Fibroblast of lung (primary cell): ENCODE measurements around the gene HEBP1. TPM values are rescaled to one million over a fixed set of nuclear protein-coding genes. Genes with fewer than 3 reads are reported as not detected.

Experiments used
- DNase-seq, 2 donors: peaks; one replicate each; pipeline versions ENCODE4 v3.0.0 to v3.0.0-alpha.2; 2010; ENCODE audit warnings: low read depth in 2 of 2
- H2AFZ ChIP-seq: 2 replicates; pipeline ENCODE4 v1.5.1; 2012; ENCODE audit warnings: low read length, control low read depth, inconsistent platforms
- H3K27ac ChIP-seq: 2 replicates; pipeline ENCODE4 v1.5.1; 2011; ENCODE audit warnings: low read length, control low read depth; ENCODE audit not compliant: insufficient read depth
- H3K27me3 ChIP-seq: 2 replicates; pipeline ENCODE4 v1.5.1; 2011; ENCODE audit warnings: mild to moderate bottlenecking, low read length; ENCODE audit not compliant: control insufficient read depth, insufficient read depth
- H3K36me3 ChIP-seq: 2 replicates; pipeline ENCODE4 v1.5.1; 2011; ENCODE audit warnings: low read length; ENCODE audit not compliant: control insufficient read depth, insufficient read depth
- H3K4me1 ChIP-seq: 2 replicates; pipeline ENCODE4 v1.5.1; 2011; ENCODE audit warnings: low read length; ENCODE audit not compliant: control insufficient read depth, insufficient read depth; ENCODE audit errors: extremely low read depth
- H3K4me2 ChIP-seq: 2 replicates; pipeline ENCODE4 v1.5.1; 2011; ENCODE audit warnings: low read length, control low read depth; ENCODE audit not compliant: insufficient read depth; ENCODE audit errors: extremely low read depth
- H3K4me3 ChIP-seq, 4 experiments: fragments of 200-600 bp in 1 of 4; sonication (generic) in 1 of 4; replicated peaks in 1 of 4; 2 replicates each; pipeline ENCODE4 v1.5.1; 2011 to 2016; ENCODE audit warnings: low read length in 4 of 4, low read depth in 3 of 4, mild to moderate bottlenecking in 3 of 4, control low read depth in 2 of 4, inconsistent platforms in 1 of 4, mixed read lengths in 1 of 4; ENCODE audit not compliant: insufficient read depth in 1 of 4; ENCODE audit errors: control extremely low read depth in 1 of 4
- H3K79me2 ChIP-seq: 2 replicates; pipeline ENCODE4 v1.5.1; 2012; ENCODE audit warnings: mild to moderate bottlenecking, low read length, inconsistent platforms; ENCODE audit not compliant: control insufficient read depth, insufficient read depth
- H3K9ac ChIP-seq: 2 replicates; pipeline ENCODE4 v1.5.1; 2011; ENCODE audit warnings: mild to moderate bottlenecking, low read length, control low read depth; ENCODE audit not compliant: insufficient read depth
- H3K9me3 ChIP-seq: 2 replicates; pipeline ENCODE4 v1.5.1; 2012; ENCODE audit warnings: low read depth, low read length; ENCODE audit not compliant: control insufficient read depth, insufficient read depth
- H4K20me1 ChIP-seq: 2 replicates; pipeline ENCODE4 v1.5.1; 2011; ENCODE audit warnings: low read length; ENCODE audit not compliant: control insufficient read depth, insufficient read depth; ENCODE audit errors: extremely low read depth
- EZH2 ChIP-seq: IDR thresholded peaks from 2 replicates; pipeline ENCODE4 v1.5.1; 2012; ENCODE audit warnings: low read length, control low read depth, mild to moderate bottlenecking; ENCODE audit errors: missing control alignments
- polyA plus RNA-seq, 2 donors: library from polyadenylated mRNA; depleted of rRNA in 1 of 2; stranded (reverse) in 1 of 2; unstranded in 1 of 2; fragments of >200 nt; gene quantifications; 2 replicates each; pipeline ENCODE4 v1.2.1, GENCODE V29; 2011 to 2012; ENCODE audit warnings: missing spikeins in 1 of 2
- total RNA-seq: library from RNA; depleted of rRNA; stranded (reverse); fragments of >200 nt; gene quantifications from 2 replicates; pipeline ENCODE4 v1.2.1, GENCODE V29; 2014
- TF ChIP-seq, protein P1 (sequence below), 2 donors: IDR thresholded peaks in 1 of 2; conservative IDR thresholded peaks in 1 of 2; 1 replicate in 1 of 2; 2 replicates in 1 of 2; pipeline ENCODE4 v1.5.1; 2011 to 2012; ENCODE audit warnings: low read length in 2 of 2, control low read depth in 1 of 2, inconsistent platforms in 1 of 2, low read depth in 1 of 2, mild to moderate bottlenecking in 1 of 2

The HEBP1 gene
- total and polyA plus RNA-seq, 2 donors (not counting 1 experiment from before 2014, with no cell fraction given) = 33.7 to 78.2 TPM

DNA sequence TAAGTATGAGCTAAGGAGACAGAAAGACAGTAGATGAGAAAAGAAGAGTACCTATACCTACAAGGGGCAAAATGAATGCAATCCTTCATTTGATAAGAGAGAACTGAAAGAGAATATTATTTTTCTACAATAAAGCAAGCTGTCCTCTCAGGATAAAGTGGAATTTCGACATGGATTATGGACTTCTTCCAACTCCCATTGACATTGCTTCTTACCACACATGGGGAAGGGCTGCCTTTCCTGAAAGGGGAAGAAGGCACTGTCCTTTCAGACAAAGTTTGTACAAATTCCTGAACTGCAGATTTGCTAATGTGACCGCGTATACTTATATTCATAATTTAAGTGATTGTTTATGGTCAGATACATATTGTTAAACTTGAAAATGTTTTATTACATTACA is 4.3 kb upstream of the HEBP1 start:
- Histone ChIP-seq H3K79me2 (peaks cover 15% of the 10 kb centered on the region), H2AFZ (no peak overlapping the region), H3K4me3 (no peak overlapping the region), H3K4me1 (peaks cover 9% of the 10 kb centered on the region), H4K20me1 (no peaks in the 10 kb centered on the region), H3K27me3 (no peaks in the 10 kb centered on the region), H3K4me2 (no peak overlapping the region), H3K9ac (no peak overlapping the region), H3K27ac (no peak overlapping the region), H3K36me3 (no peaks in the 10 kb centered on the region), H3K9me3 (no peaks in the 10 kb centered on the region)
- no peak for TF ChIP-seq EZH2
- TF ChIP-seq, protein P1, sequence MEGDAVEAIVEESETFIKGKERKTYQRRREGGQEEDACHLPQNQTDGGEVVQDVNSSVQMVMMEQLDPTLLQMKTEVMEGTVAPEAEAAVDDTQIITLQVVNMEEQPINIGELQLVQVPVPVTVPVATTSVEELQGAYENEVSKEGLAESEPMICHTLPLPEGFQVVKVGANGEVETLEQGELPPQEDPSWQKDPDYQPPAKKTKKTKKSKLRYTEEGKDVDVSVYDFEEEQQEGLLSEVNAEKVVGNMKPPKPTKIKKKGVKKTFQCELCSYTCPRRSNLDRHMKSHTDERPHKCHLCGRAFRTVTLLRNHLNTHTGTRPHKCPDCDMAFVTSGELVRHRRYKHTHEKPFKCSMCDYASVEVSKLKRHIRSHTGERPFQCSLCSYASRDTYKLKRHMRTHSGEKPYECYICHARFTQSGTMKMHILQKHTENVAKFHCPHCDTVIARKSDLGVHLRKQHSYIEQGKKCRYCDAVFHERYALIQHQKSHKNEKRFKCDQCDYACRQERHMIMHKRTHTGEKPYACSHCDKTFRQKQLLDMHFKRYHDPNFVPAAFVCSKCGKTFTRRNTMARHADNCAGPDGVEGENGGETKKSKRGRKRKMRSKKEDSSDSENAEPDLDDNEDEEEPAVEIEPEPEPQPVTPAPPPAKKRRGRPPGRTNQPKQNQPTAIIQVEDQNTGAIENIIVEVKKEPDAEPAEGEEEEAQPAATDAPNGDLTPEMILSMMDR (conservative IDR thresholded peaks at IDR 0.05 in 1 of 2, IDR thresholded peaks at IDR 0.05 in 1 of 2; ENCODE audit: low read depth in 1 of 2, low read length in 2 of 2) = no peak
- DNase-seq = peak in 1 of 2 donors; percentile 62

DNA sequence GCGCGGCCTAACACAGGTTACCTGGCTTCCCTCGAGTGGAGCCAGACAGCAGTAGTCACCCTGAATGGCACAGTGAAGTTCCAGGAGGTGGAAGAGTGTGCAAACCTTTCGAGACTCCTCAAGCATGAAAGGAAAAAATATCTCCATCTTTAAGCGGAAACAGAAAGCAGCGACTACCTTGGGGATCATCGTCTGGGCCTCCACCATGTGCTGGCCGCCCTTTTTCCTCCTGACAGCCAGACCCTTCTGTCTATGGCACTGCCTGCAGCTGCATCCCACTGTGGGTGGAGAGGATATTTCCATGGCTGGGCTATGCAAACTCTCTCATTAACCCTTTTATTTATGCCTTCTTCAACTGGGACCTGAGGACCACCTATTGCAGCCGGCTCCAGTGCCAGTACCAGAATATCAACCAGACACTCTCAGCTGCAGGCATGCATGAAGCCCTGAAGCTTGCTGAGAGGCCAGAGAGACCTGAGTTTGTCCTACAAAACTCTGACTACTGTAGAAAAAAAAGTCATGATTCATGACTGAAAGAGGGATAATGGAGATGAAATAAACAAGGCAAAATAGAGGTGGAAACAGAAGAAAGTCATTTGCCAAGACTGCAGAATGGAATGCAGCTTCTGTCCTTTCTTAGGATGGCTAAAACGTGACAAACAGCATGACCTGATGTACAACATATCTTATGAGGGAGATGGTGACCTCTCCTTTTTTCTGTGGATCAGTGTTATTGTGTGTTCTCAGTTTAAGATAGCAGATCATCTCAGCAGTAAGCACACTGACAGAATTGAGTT is 2.4 kb upstream of the HEBP1 start:
- Histone ChIP-seq H3K36me3 (no peaks in the 10 kb centered on the region), H3K9me3 (no peaks in the 10 kb centered on the region), H2AFZ (no peak overlapping the region), H3K4me1 (peaks cover 11% of the 10 kb centered on the region), H3K27ac (no peak overlapping the region), H3K4me2 (no peak overlapping the region), H4K20me1 (no peaks in the 10 kb centered on the region), H3K79me2 (peaks cover 31% of the 10 kb centered on the region), H3K27me3 (no peaks in the 10 kb centered on the region), H3K4me3 (peak overlapping the region in 1 of 4 experiments; percentile 72), H3K9ac (no peak overlapping the region)
- no peak for TF ChIP-seq EZH2
- TF ChIP-seq, protein P1 (conservative IDR thresholded peaks at IDR 0.05 in 1 of 2, IDR thresholded peaks at IDR 0.05 in 1 of 2; ENCODE audit: low read depth in 1 of 2, low read length in 2 of 2) = no peak
- DNase-seq = no peak

DNA sequence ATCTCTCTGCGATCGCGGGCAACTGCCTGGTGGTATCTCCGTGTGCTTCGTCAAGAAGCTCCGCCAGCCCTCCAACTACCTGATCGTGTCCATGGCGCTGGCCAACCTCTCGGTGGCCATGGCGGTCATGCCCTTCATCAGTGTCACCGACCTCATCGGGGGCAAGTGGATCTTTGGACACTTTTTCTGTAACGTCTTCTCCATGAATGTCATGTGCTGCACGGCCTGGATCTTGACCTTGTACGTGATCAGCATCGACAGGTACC is 1.6 kb upstream of the HEBP1 start:
- peak overlapping the region; percentile 65 for H2AFZ ChIP-seq
- no peaks in the 10 kb centered on the region for H3K27me3 ChIP-seq
- no peaks in the 10 kb centered on the region for H3K36me3 ChIP-seq
- H3K9me3 ChIP-seq = no peaks in the 10 kb centered on the region
- TF ChIP-seq EZH2 = no peak
- TF ChIP-seq, protein P1 (conservative IDR thresholded peaks at IDR 0.05 in 1 of 2, IDR thresholded peaks at IDR 0.05 in 1 of 2; ENCODE audit: low read depth in 1 of 2, low read length in 2 of 2) = no peak
- no peaks in the 10 kb centered on the region for H4K20me1 ChIP-seq
- peaks cover 15% of the 10 kb centered on the region for H3K4me1 ChIP-seq
- DNase-seq = no peak
- peaks cover 36% of the 10 kb centered on the region for H3K79me2 ChIP-seq
- H3K9ac ChIP-seq = peak overlapping the region; percentile 74
- peak overlapping the region; percentile 81 for H3K27ac ChIP-seq
- peak overlapping the region; percentile 71 for H3K4me2 ChIP-seq
- peak overlapping the region; percentile 43 to 72 (median 62) for H3K4me3 ChIP-seq
